Measurements from ENCODE around the gene MRPL23. TPM values are rescaled to one million over a fixed set of nuclear protein-coding genes. Genes with fewer than 3 reads are reported as not detected.

The MRPL23 gene
- total and polyA plus RNA-seq, 2 donors (not counting 3 experiments of a cell fraction or from before 2014, with no cell fraction given) = 72.7 to 222 TPM

GRCh38 chr11:1969035-1969434 lies 21.9 kb downstream of the MRPL23 start:
- TF ChIP-seq CTCF (IDR thresholded peaks at IDR 0.05; ENCODE audit: extremely low read depth in 1 of 2, insufficient read depth in 1 of 2, low read depth in 1 of 2, low read length in 2 of 2) = no peak
- TF ChIP-seq GATA2 (IDR thresholded peaks at IDR 0.05; ENCODE audit: insufficient read depth, insufficient read length, low read depth, low read length) = no peak
- no peak for TF ChIP-seq MAX (IDR thresholded peaks at IDR 0.05; ENCODE audit: insufficient read depth, insufficient read length)
- TF ChIP-seq EZH2 (IDR thresholded peaks at IDR 0.05; ENCODE audit: borderline replicate concordance, low read depth, low read length, severe bottlenecking) = no peak
- TF ChIP-seq POLR2AphosphoS5 (IDR thresholded peaks at IDR 0.05; ENCODE audit: insufficient read depth, low read depth, low read length) = no peak
- no peak for TF ChIP-seq MYC (IDR thresholded peaks at IDR 0.05; ENCODE audit: low read depth, low read length)
- TF ChIP-seq JUN (IDR thresholded peaks at IDR 0.05; ENCODE audit: borderline replicate concordance, insufficient read depth, insufficient read length, low read depth) = no peak
- no peaks in the 10 kb centered on the region for H3K9me3 ChIP-seq (replicated peaks; ENCODE audit: control insufficient read depth, insufficient read depth, low read length)
- no peak overlapping the region for H3K4me2 ChIP-seq (ENCODE audit: insufficient read depth, low read length)
- H3K27me3 ChIP-seq (ENCODE audit: control insufficient read depth in 2 of 2, insufficient read depth in 2 of 2, low read length in 2 of 2) = no peaks in the 10 kb centered on the region
- no peaks in the 10 kb centered on the region for H4K20me1 ChIP-seq (replicated peaks; ENCODE audit: control insufficient read depth, extremely low read depth, insufficient read depth, low read length)
- H3K9me1 ChIP-seq (replicated peaks; ENCODE audit: control insufficient read depth, extremely low read depth, insufficient read depth, low read length) = no peaks in the 10 kb centered on the region
- H2AFZ ChIP-seq (ENCODE audit: low read depth, low read length) = no peak overlapping the region
- intact Hi-C loops (cut with micrococcal nuclease) = no loop called here
- H3K9ac ChIP-seq (replicated peaks; ENCODE audit: extremely low read depth, insufficient read depth, low read length) = no peak overlapping the region
- dilution Hi-C loops (cut with MboI; ENCODE audit: extremely low pct_ligation_motif_present, low sequenced_read_pairs) = no loop called here
- DNase-seq (ENCODE audit: low read depth, low spot score) = no peak
- BruUV-seq (replicated peaks) = no TSS peak
- H3K79me2 ChIP-seq (ENCODE audit: control insufficient read depth, insufficient read depth, low read length) = no peaks in the 10 kb centered on the region
- H3K4me1 ChIP-seq (ENCODE audit: control insufficient read depth, extremely low read depth, insufficient read depth, low read length) = no peaks in the 10 kb centered on the region
- no peak overlapping the region for H3K4me3 ChIP-seq (replicated peaks in 1 of 3; ENCODE audit: insufficient read depth in 1 of 3, low read depth in 1 of 3, low read length in 3 of 3)
- FAIRE-seq = no peak
- H3K36me3 ChIP-seq (ENCODE audit: control insufficient read depth in 2 of 2, extremely low read depth in 1 of 2, insufficient read depth in 2 of 2, low read length in 2 of 2) = no peaks in the 10 kb centered on the region
- no peak overlapping the region for H3K27ac ChIP-seq (ENCODE audit: insufficient read depth, low read depth, low read length)
- POLR2A ChIA-PET = no interaction called here
- CTCF ChIA-PET = interaction anchor here (1.5 to 2.3 kb wide), 2 partner anchors 87 to 182 kb away, joined by 8 to 12 read pairs; no protein-coding TSS in a partner anchor
